Uterus (tissue), 2 donors: ENCODE data around the gene INTS4.
"Not testable (repeated sequence)": the region's sequence is repeated elsewhere in the genome, so short reads cannot be mapped to it uniquely, and the experiment has no call there.

Source experiments
- POLR2A ChIP-seq, 2 donors: fragments of 450-650 bp; IDR thresholded peaks; one replicate each; pipeline ENCODE4 v1.6.1; 2016; ENCODE audit warnings: antibody characterized with exemption in 2 of 2, mild to moderate bottlenecking in 1 of 2, moderate library complexity in 1 of 2
- TF ChIP-seq, protein P1 (sequence below), 4 experiments: fragments of 200-600 bp in 2 of 4; fragments of 450-650 bp in 2 of 4; sonication (generic) in 2 of 4; IDR thresholded peaks; one replicate each; pipeline ENCODE4 v1.5.1; 2016 to 2019; ENCODE audit warnings: antibody characterized with exemption in 4 of 4, mild to moderate bottlenecking in 2 of 4, moderate library complexity in 1 of 4

DNA sequence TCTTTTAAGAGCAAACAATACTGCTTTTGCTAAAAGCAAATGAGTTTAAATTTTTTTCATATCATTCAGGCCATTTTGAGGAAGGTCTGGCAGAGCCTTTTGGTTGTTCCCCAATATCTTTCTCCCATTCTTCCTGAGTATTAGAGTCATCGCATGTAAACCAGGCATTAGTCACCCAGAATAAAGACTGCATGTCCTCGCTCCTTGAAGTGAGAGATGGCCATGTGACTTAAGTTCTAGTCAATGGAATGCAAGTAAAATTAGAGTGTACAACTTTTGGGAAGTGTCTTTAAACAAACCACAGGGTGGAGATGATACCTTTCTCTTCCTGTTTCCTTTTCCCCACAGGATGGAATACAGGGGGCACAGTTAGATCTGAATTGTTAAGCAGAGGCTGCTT, 76.8 kb downstream of the INTS4 start:
- TF ChIP-seq, protein P1, sequence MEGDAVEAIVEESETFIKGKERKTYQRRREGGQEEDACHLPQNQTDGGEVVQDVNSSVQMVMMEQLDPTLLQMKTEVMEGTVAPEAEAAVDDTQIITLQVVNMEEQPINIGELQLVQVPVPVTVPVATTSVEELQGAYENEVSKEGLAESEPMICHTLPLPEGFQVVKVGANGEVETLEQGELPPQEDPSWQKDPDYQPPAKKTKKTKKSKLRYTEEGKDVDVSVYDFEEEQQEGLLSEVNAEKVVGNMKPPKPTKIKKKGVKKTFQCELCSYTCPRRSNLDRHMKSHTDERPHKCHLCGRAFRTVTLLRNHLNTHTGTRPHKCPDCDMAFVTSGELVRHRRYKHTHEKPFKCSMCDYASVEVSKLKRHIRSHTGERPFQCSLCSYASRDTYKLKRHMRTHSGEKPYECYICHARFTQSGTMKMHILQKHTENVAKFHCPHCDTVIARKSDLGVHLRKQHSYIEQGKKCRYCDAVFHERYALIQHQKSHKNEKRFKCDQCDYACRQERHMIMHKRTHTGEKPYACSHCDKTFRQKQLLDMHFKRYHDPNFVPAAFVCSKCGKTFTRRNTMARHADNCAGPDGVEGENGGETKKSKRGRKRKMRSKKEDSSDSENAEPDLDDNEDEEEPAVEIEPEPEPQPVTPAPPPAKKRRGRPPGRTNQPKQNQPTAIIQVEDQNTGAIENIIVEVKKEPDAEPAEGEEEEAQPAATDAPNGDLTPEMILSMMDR (IDR thresholded peaks at IDR 0.05): not testable (repeated sequence)
- not testable (repeated sequence) for TF ChIP-seq POLR2A (IDR thresholded peaks at IDR 0.05)
